ENCODE measurements around the gene OTOG.

The OTOG gene

GRCh38 chr11:17547051-17547577 lies at the start of gene OTOG:
Gene OTOG, plus strand, starts transcription at chr11:17547259. Its CDS starts 114 bp downstream, at chr11:17547373.
- peaks cover 8% of the 10 kb centered on the region; the same call in 1 of the 2 replicates for H3K4me1 ChIP-seq (ENCODE audit: insufficient read depth, low read length)
- no peaks in the 10 kb centered on the region for H3K9me3 ChIP-seq (ENCODE audit: insufficient read depth, low read depth, low read length)
- H3K36me3 ChIP-seq (ENCODE audit: insufficient read depth, low read depth, low read length) = no peaks in the 10 kb centered on the region
- peak within 1 kb of the TSS; percentile 54 for H3K4me3 ChIP-seq (ENCODE audit: low read length)
- peaks cover 38% of the 10 kb centered on the region for H3K27me3 ChIP-seq (ENCODE audit: insufficient read depth, low read length)
- H3K27ac ChIP-seq (ENCODE audit: low read length) = no peak within 1 kb of the TSS
- H3K9ac ChIP-seq (ENCODE audit: low read depth, low read length) = no peak within 1 kb of the TSS; the same call in 1 of the 2 replicates

- Histone ChIP-seq H3K36me3 (ENCODE audit: insufficient read depth, low read depth, low read length) (no peaks in the 10 kb centered on the region), H3K9me3 (ENCODE audit: insufficient read depth, low read depth, low read length) (no peaks in the 10 kb centered on the region), H3K4me3 (ENCODE audit: low read length) (no peak overlapping the region), H3K4me1 (ENCODE audit: insufficient read depth, low read length) (no peaks in the 10 kb centered on the region), H3K27me3 (ENCODE audit: insufficient read depth, low read length) (peaks cover 10% of the 10 kb centered on the region; the same call in 1 of the 2 replicates), H3K27ac (ENCODE audit: low read length) (no peak overlapping the region), H3K9ac (ENCODE audit: low read depth, low read length) (no peak overlapping the region)
Measured at GRCh38 chr11:17498058-17498457, 49.0 kb upstream of the OTOG start.

- Histone ChIP-seq H3K4me1 (ENCODE audit: insufficient read depth, low read length) (no peaks in the 10 kb centered on the region), H3K9me3 (ENCODE audit: insufficient read depth, low read depth, low read length) (no peaks in the 10 kb centered on the region), H3K36me3 (ENCODE audit: insufficient read depth, low read depth, low read length) (no peaks in the 10 kb centered on the region), H3K9ac (ENCODE audit: low read depth, low read length) (no peak overlapping the region), H3K4me3 (ENCODE audit: low read length) (no peak overlapping the region), H3K27ac (ENCODE audit: low read length) (no peak overlapping the region), H3K27me3 (ENCODE audit: insufficient read depth, low read length) (peaks cover 10% of the 10 kb centered on the region; the same call in 1 of the 2 replicates)
Measured at GRCh38 chr11:17498475-17498874, 48.6 kb upstream of the OTOG start.

- H3K4me3 ChIP-seq (ENCODE audit: low read length) = no peak overlapping the region
- no peak overlapping the region for H3K9ac ChIP-seq (ENCODE audit: low read depth, low read length)
- H3K4me1 ChIP-seq (ENCODE audit: insufficient read depth, low read length) = no peaks in the 10 kb centered on the region
- no peaks in the 10 kb centered on the region for H3K36me3 ChIP-seq (ENCODE audit: insufficient read depth, low read depth, low read length)
- no peak overlapping the region for H3K27ac ChIP-seq (ENCODE audit: low read length)
- no peaks in the 10 kb centered on the region for H3K9me3 ChIP-seq (ENCODE audit: insufficient read depth, low read depth, low read length)
- H3K27me3 ChIP-seq (ENCODE audit: insufficient read depth, low read length) = peaks cover 10% of the 10 kb centered on the region; the same call in 1 of the 2 replicates
Measured at GRCh38 chr11:17500673-17501072, 46.4 kb upstream of the OTOG start.

GRCh38 chr11:17502630-17503029 lies 44.4 kb upstream of the OTOG start:
- Histone ChIP-seq H3K9ac (ENCODE audit: low read depth, low read length) (no peak overlapping the region), H3K36me3 (ENCODE audit: insufficient read depth, low read depth, low read length) (no peaks in the 10 kb centered on the region), H3K27me3 (ENCODE audit: insufficient read depth, low read length) (0 out of 2 replicates have a peak, but pooled peaks cover 9% of the 10 kb centered on the region), H3K27ac (ENCODE audit: low read length) (no peak overlapping the region), H3K9me3 (ENCODE audit: insufficient read depth, low read depth, low read length) (no peaks in the 10 kb centered on the region), H3K4me1 (ENCODE audit: insufficient read depth, low read length) (no peaks in the 10 kb centered on the region), H3K4me3 (ENCODE audit: low read length) (no peak overlapping the region)

- Histone ChIP-seq H3K4me3 (ENCODE audit: low read length) (no peak overlapping the region), H3K27me3 (ENCODE audit: insufficient read depth, low read length) (0 out of 2 replicates have a peak, but pooled peaks cover 9% of the 10 kb centered on the region), H3K27ac (ENCODE audit: low read length) (no peak overlapping the region), H3K9ac (ENCODE audit: low read depth, low read length) (no peak overlapping the region), H3K36me3 (ENCODE audit: insufficient read depth, low read depth, low read length) (no peaks in the 10 kb centered on the region), H3K4me1 (ENCODE audit: insufficient read depth, low read length) (no peaks in the 10 kb centered on the region), H3K9me3 (ENCODE audit: insufficient read depth, low read depth, low read length) (no peaks in the 10 kb centered on the region)
Measured at GRCh38 chr11:17504330-17505107, 42.5 kb upstream of the OTOG start.

GRCh38 chr11:17505146-17505545 lies 41.9 kb upstream of the OTOG start:
- no peak overlapping the region for H3K4me3 ChIP-seq (ENCODE audit: low read length)
- H3K4me1 ChIP-seq (ENCODE audit: insufficient read depth, low read length) = no peaks in the 10 kb centered on the region
- H3K27ac ChIP-seq (ENCODE audit: low read length) = no peak overlapping the region
- no peak overlapping the region for H3K9ac ChIP-seq (ENCODE audit: low read depth, low read length)
- H3K27me3 ChIP-seq (ENCODE audit: insufficient read depth, low read length) = 0 out of 2 replicates have a peak, but pooled peaks cover 4% of the 10 kb centered on the region
- H3K36me3 ChIP-seq (ENCODE audit: insufficient read depth, low read depth, low read length) = no peaks in the 10 kb centered on the region
- no peaks in the 10 kb centered on the region for H3K9me3 ChIP-seq (ENCODE audit: insufficient read depth, low read depth, low read length)

GRCh38 chr11:17506314-17506713 lies 40.7 kb upstream of the OTOG start:
- Histone ChIP-seq H3K36me3 (ENCODE audit: insufficient read depth, low read depth, low read length) (no peaks in the 10 kb centered on the region), H3K4me3 (ENCODE audit: low read length) (no peak overlapping the region), H3K4me1 (ENCODE audit: insufficient read depth, low read length) (no peaks in the 10 kb centered on the region), H3K27me3 (ENCODE audit: insufficient read depth, low read length) (0 out of 2 replicates have a peak, but pooled peaks cover 4% of the 10 kb centered on the region), H3K9me3 (ENCODE audit: insufficient read depth, low read depth, low read length) (no peaks in the 10 kb centered on the region), H3K27ac (ENCODE audit: low read length) (no peak overlapping the region), H3K9ac (ENCODE audit: low read depth, low read length) (no peak overlapping the region)

- Histone ChIP-seq H3K9me3 (ENCODE audit: insufficient read depth, low read depth, low read length) (no peaks in the 10 kb centered on the region), H3K4me1 (ENCODE audit: insufficient read depth, low read length) (no peaks in the 10 kb centered on the region), H3K36me3 (ENCODE audit: insufficient read depth, low read depth, low read length) (no peaks in the 10 kb centered on the region), H3K4me3 (ENCODE audit: low read length) (no peak overlapping the region), H3K27me3 (ENCODE audit: insufficient read depth, low read length) (0 out of 2 replicates have a peak, but pooled peaks cover 4% of the 10 kb centered on the region), H3K9ac (ENCODE audit: low read depth, low read length) (no peak overlapping the region), H3K27ac (ENCODE audit: low read length) (no peak overlapping the region)
Measured at GRCh38 chr11:17506942-17507341, 40.1 kb upstream of the OTOG start.

- Histone ChIP-seq H3K9ac (ENCODE audit: low read depth, low read length) (no peak overlapping the region), H3K36me3 (ENCODE audit: insufficient read depth, low read depth, low read length) (no peaks in the 10 kb centered on the region), H3K4me3 (ENCODE audit: low read length) (no peak overlapping the region), H3K4me1 (ENCODE audit: insufficient read depth, low read length) (no peaks in the 10 kb centered on the region), H3K27ac (ENCODE audit: low read length) (no peak overlapping the region), H3K27me3 (ENCODE audit: insufficient read depth, low read length) (0 out of 2 replicates have a peak, but pooled peaks cover 4% of the 10 kb centered on the region), H3K9me3 (ENCODE audit: insufficient read depth, low read depth, low read length) (no peaks in the 10 kb centered on the region)
Measured at GRCh38 chr11:17507773-17508172, 39.3 kb upstream of the OTOG start.

- H3K27me3 ChIP-seq (ENCODE audit: insufficient read depth, low read length) = 0 out of 2 replicates have a peak, but pooled peaks cover 4% of the 10 kb centered on the region
- no peaks in the 10 kb centered on the region for H3K9me3 ChIP-seq (ENCODE audit: insufficient read depth, low read depth, low read length)
- H3K4me3 ChIP-seq (ENCODE audit: low read length) = no peak overlapping the region
- no peaks in the 10 kb centered on the region for H3K36me3 ChIP-seq (ENCODE audit: insufficient read depth, low read depth, low read length)
- H3K27ac ChIP-seq (ENCODE audit: low read length) = no peak overlapping the region
- no peak overlapping the region for H3K9ac ChIP-seq (ENCODE audit: low read depth, low read length)
- H3K4me1 ChIP-seq (ENCODE audit: insufficient read depth, low read length) = no peaks in the 10 kb centered on the region
Measured at GRCh38 chr11:17508306-17508705, 38.8 kb upstream of the OTOG start.

- H3K9me3 ChIP-seq (ENCODE audit: insufficient read depth, low read depth, low read length) = no peaks in the 10 kb centered on the region
- no peak overlapping the region for H3K9ac ChIP-seq (ENCODE audit: low read depth, low read length)
- H3K4me3 ChIP-seq (ENCODE audit: low read length) = no peak overlapping the region
- H3K27ac ChIP-seq (ENCODE audit: low read length) = no peak overlapping the region
- H3K27me3 ChIP-seq (ENCODE audit: insufficient read depth, low read length) = 0 out of 2 replicates have a peak, but pooled peaks cover 4% of the 10 kb centered on the region
- H3K36me3 ChIP-seq (ENCODE audit: insufficient read depth, low read depth, low read length) = no peaks in the 10 kb centered on the region
- no peaks in the 10 kb centered on the region for H3K4me1 ChIP-seq (ENCODE audit: insufficient read depth, low read length)
Measured at GRCh38 chr11:17508791-17509190, 38.3 kb upstream of the OTOG start.

Measured in iPS-20b (cell line).